Prostate gland (tissue), 2 donors: ENCODE measurements around the gene NUP58. TPM values are rescaled to one million over a fixed set of nuclear protein-coding genes. Genes with fewer than 3 reads are reported as not detected.
A peak's percentile ranks its signal among the peaks of the same experiment; 100 is the strongest.

ENCODE experiments used
- DNase-seq: peaks from one replicate; pipeline ENCODE4 v3.0.0-alpha.2; 2019; ENCODE audit warnings: low spot score
- H3K27ac ChIP-seq, 2 donors: fragments of 200-600 bp; sonication (generic); 2 replicates each; pipeline ENCODE4 v1.5.1; 2017 to 2019
- H3K27me3 ChIP-seq: fragments of 200-600 bp; sonication (generic); replicated peaks from 2 replicates; pipeline ENCODE4 v1.5.1; 2019; ENCODE audit not compliant: insufficient read depth
- H3K36me3 ChIP-seq, 2 donors: fragments of 200-600 bp; sonication (generic); 1 replicate in 1 of 2; 2 replicates in 1 of 2; pipeline versions ENCODE4 v1.5.1 to v1.8.1; 2017 to 2019
- H3K4me1 ChIP-seq: fragments of 200-600 bp; sonication (generic); replicated peaks from 2 replicates; pipeline ENCODE4 v1.5.1; 2019
- H3K4me3 ChIP-seq, 2 donors: fragments of 200-600 bp; sonication (generic); 2 replicates each; pipeline ENCODE4 v1.5.1; 2017 to 2019
- H3K9me3 ChIP-seq: fragments of 200-600 bp; sonication (generic); 2 replicates; pipeline ENCODE4 v1.5.1; 2017
- POLR2A ChIP-seq: fragments of 450-650 bp; IDR thresholded peaks from one replicate; pipeline ENCODE4 v1.6.1; 2016; ENCODE audit warnings: antibody characterized with exemption, mild to moderate bottlenecking
- POLR2AphosphoS5 ChIP-seq: sonication (generic); formaldehyde crosslinking; IDR thresholded peaks from one replicate; pipeline ENCODE4 v1.6.1; 2017; ENCODE audit warnings: antibody characterized with exemption
- WGBS: methylation state at CpG from one replicate; pipeline ENCODE4 v1.1.5; 2018; 5-methylcytosine and 5-hydroxymethylcytosine counted together
- intact Hi-C: fragments of 100-400 bp; cut with DNase I; formaldehyde crosslinking; loops from one replicate; pipeline ENCODE4 v1.14.2; 2022
- total RNA-seq, 2 donors: library from RNA; depleted of rRNA; stranded (reverse); fragments of >200 nt; gene quantifications; one replicate each; pipeline ENCODE4 v1.1.0, GENCODE V29; 2016
- TF ChIP-seq, protein P1 (sequence below), 4 experiments: fragments of 200-600 bp in 2 of 4; fragments of 450-650 bp in 2 of 4; sonication (generic) in 2 of 4; IDR thresholded peaks; 1 replicate in 3 of 4; 2 replicates in 1 of 4; pipeline ENCODE4 v1.5.1; 2016 to 2019; ENCODE audit warnings: antibody characterized with exemption in 4 of 4, mild to moderate bottlenecking in 2 of 4, moderate library complexity in 2 of 4

NUP58 gene
- total RNA-seq, 2 donors from 2014 or later, result 35.6 to 143 TPM

- H3K4me1 ChIP-seq, result no peaks in the 10 kb centered on the region
- H3K27me3 ChIP-seq, result no peaks in the 10 kb centered on the region
- 2% methylated on average over 43 of the region's 65 CpGs for WGBS
- H3K27ac ChIP-seq, result peak within 1 kb of the TSS; percentile 82 to 89
- intact Hi-C loops, result no loop called here
- H3K4me3 ChIP-seq, result peak within 1 kb of the TSS; percentile 88 to 91
- no peaks in the 10 kb centered on the region for H3K9me3 ChIP-seq
- no peaks in the 10 kb centered on the region for H3K36me3 ChIP-seq
- DNase-seq, result peak; percentile 84
- TF ChIP-seq, protein P1, sequence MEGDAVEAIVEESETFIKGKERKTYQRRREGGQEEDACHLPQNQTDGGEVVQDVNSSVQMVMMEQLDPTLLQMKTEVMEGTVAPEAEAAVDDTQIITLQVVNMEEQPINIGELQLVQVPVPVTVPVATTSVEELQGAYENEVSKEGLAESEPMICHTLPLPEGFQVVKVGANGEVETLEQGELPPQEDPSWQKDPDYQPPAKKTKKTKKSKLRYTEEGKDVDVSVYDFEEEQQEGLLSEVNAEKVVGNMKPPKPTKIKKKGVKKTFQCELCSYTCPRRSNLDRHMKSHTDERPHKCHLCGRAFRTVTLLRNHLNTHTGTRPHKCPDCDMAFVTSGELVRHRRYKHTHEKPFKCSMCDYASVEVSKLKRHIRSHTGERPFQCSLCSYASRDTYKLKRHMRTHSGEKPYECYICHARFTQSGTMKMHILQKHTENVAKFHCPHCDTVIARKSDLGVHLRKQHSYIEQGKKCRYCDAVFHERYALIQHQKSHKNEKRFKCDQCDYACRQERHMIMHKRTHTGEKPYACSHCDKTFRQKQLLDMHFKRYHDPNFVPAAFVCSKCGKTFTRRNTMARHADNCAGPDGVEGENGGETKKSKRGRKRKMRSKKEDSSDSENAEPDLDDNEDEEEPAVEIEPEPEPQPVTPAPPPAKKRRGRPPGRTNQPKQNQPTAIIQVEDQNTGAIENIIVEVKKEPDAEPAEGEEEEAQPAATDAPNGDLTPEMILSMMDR (IDR thresholded peaks at IDR 0.05), result peak; percentile 97 to 100 (median 100)
- peak; percentile 70 for TF ChIP-seq POLR2AphosphoS5
- peak; percentile 49 for TF ChIP-seq POLR2A
Observed at GRCh38 chr13:25286969-25287961, 14.2 kb upstream of the NUP58 start, which contains the start of gene MTMR6. TSS of gene MTMR6 (minus strand) at chr13:25287488. CDS start at chr13:25287247, 241 bp downstream.

- Histone ChIP-seq H3K9me3 (no peaks in the 10 kb centered on the region), H3K27ac (no peak overlapping the region), H3K4me3 (no peak overlapping the region), H3K4me1 (no peaks in the 10 kb centered on the region), H3K36me3 (no peaks in the 10 kb centered on the region), H3K27me3 (no peaks in the 10 kb centered on the region)
- TF ChIP-seq, protein P1 (IDR thresholded peaks at IDR 0.05), result no peak
- TF ChIP-seq POLR2A (no peak), POLR2AphosphoS5 (no peak)
- WGBS, result 70% methylated on average over 2 of the region's 2 CpGs
- no peak for DNase-seq
- intact Hi-C loops, result no loop called here
Observed at GRCh38 chr13:25288966-25289365, 12.5 kb upstream of the NUP58 start.

GRCh38 chr13:25291691-25292090, 9.7 kb upstream of the NUP58 start:
- WGBS, result 37% methylated on average over 1 of the region's 1 CpG
- Histone ChIP-seq H3K4me3 (no peak overlapping the region), H3K27ac (no peak overlapping the region), H3K27me3 (no peaks in the 10 kb centered on the region), H3K9me3 (no peaks in the 10 kb centered on the region), H3K4me1 (no peaks in the 10 kb centered on the region), H3K36me3 (no peaks in the 10 kb centered on the region)
- intact Hi-C loops, result no loop called here
- DNase-seq, result no peak
- no peak for TF ChIP-seq POLR2A

- WGBS, result 22% methylated on average over 1 of the region's 1 CpG
- intact Hi-C loops, result no loop called here
- Histone ChIP-seq H3K9me3 (no peaks in the 10 kb centered on the region), H3K36me3 (no peaks in the 10 kb centered on the region), H3K27ac (no peak overlapping the region), H3K27me3 (no peaks in the 10 kb centered on the region), H3K4me3 (no peak overlapping the region), H3K4me1 (no peaks in the 10 kb centered on the region)
- no peak for DNase-seq
- TF ChIP-seq POLR2AphosphoS5, result no peak
- TF ChIP-seq, protein P1 (IDR thresholded peaks at IDR 0.05), result no peak
- no peak for TF ChIP-seq POLR2A
Observed at GRCh38 chr13:25292301-25292700, 9.1 kb upstream of the NUP58 start.

DNA sequence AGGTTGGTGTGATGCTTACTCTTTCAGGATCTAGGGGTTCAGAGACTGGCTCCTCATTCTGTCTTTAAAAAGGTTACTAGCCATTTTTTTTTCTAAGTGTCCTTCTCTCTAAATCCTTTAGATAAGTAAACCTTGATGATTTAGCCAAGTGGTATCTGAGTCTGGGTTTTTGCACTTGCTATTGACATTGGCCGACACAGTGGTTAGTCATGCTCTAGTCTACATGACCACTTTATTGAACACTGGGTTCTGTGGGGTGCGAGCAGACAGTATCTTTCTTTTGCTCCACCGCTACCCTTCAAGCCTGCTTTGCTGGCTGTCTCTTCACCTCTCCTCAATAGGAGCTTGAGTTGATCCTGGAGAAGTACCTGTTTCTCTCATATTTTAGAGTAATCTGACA, 6.2 kb upstream of the NUP58 start:
- intact Hi-C loops, result no loop called here
- no peak for TF ChIP-seq POLR2AphosphoS5
- no peak for TF ChIP-seq POLR2A
- no peak overlapping the region for H3K27ac ChIP-seq

More for the DNA sequence above, 6.2 kb upstream of the NUP58 start:
- DNase-seq, result no peak
- 89% methylated on average over 3 of the region's 3 CpGs for WGBS
- no peak overlapping the region for H3K4me3 ChIP-seq
- no peaks in the 10 kb centered on the region for H3K27me3 ChIP-seq
- H3K36me3 ChIP-seq, result no peaks in the 10 kb centered on the region
- no peaks in the 10 kb centered on the region for H3K9me3 ChIP-seq
- no peaks in the 10 kb centered on the region for H3K4me1 ChIP-seq
